Measurements from ENCODE around the gene PANK3. TPM values are rescaled to one million over a fixed set of nuclear protein-coding genes. Genes with fewer than 3 reads are reported as not detected.

Gene PANK3
- total and polyA plus RNA-seq, 2 donors (not counting 1 experiment from before 2014, with no cell fraction given), result 26.9 to 41.5 TPM

DNA sequence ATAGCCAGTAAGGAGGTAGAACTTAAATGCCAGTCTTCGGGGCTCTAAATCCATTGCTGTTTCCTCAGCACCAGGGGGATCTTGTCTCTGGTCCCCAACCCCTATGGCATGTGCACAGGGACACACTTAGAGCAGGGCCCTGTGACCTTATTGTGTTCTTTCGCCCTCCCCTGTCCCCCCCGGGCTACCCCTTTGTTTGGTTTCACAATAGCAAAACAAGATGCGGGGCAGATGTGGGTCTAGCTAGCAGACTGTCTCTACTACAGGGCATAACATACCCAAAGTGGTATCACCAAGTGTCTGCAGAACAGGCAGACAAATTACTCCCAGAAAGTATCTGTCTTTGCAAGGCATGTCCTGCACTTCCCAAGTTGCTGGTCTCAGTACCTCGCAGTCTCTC lies 48.0 kb downstream of the PANK3 start:
- peak; percentile 46 for TF ChIP-seq EZH2 (IDR thresholded peaks at IDR 0.05; ENCODE audit: low read length, missing control alignments)
- TF ChIP-seq, protein P1, sequence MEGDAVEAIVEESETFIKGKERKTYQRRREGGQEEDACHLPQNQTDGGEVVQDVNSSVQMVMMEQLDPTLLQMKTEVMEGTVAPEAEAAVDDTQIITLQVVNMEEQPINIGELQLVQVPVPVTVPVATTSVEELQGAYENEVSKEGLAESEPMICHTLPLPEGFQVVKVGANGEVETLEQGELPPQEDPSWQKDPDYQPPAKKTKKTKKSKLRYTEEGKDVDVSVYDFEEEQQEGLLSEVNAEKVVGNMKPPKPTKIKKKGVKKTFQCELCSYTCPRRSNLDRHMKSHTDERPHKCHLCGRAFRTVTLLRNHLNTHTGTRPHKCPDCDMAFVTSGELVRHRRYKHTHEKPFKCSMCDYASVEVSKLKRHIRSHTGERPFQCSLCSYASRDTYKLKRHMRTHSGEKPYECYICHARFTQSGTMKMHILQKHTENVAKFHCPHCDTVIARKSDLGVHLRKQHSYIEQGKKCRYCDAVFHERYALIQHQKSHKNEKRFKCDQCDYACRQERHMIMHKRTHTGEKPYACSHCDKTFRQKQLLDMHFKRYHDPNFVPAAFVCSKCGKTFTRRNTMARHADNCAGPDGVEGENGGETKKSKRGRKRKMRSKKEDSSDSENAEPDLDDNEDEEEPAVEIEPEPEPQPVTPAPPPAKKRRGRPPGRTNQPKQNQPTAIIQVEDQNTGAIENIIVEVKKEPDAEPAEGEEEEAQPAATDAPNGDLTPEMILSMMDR (conservative IDR thresholded peaks at IDR 0.05 in 1 of 2, IDR thresholded peaks at IDR 0.05 in 1 of 2; ENCODE audit: low read depth in 1 of 2, low read length in 2 of 2), result no peak
- H3K9ac ChIP-seq (ENCODE audit: insufficient read depth, low read length), result no peak overlapping the region
- no peak overlapping the region for H3K4me2 ChIP-seq (ENCODE audit: extremely low read depth, insufficient read depth, low read length)
- H3K27ac ChIP-seq (ENCODE audit: insufficient read depth, low read length), result no peak overlapping the region
- DNase-seq (ENCODE audit: low read depth in 2 of 2), result no peak
- no peaks in the 10 kb centered on the region for H3K9me3 ChIP-seq (ENCODE audit: control insufficient read depth, insufficient read depth, low read depth, low read length)
- H4K20me1 ChIP-seq (ENCODE audit: control insufficient read depth, extremely low read depth, insufficient read depth, low read length), result no peaks in the 10 kb centered on the region
- no peaks in the 10 kb centered on the region for H3K4me1 ChIP-seq (ENCODE audit: control insufficient read depth, extremely low read depth, insufficient read depth, low read length)
- H2AFZ ChIP-seq (ENCODE audit: low read length), result no peak overlapping the region
- no peaks in the 10 kb centered on the region for H3K79me2 ChIP-seq (ENCODE audit: control insufficient read depth, insufficient read depth, low read length)
- H3K4me3 ChIP-seq (replicated peaks in 1 of 4; ENCODE audit: control extremely low read depth in 1 of 4, insufficient read depth in 1 of 4, low read depth in 3 of 4, low read length in 4 of 4), result no peak overlapping the region
- H3K27me3 ChIP-seq (ENCODE audit: control insufficient read depth, insufficient read depth, low read length), result peaks cover 26% of the 10 kb centered on the region
- no peaks in the 10 kb centered on the region for H3K36me3 ChIP-seq (ENCODE audit: control insufficient read depth, insufficient read depth, low read length)

DNA sequence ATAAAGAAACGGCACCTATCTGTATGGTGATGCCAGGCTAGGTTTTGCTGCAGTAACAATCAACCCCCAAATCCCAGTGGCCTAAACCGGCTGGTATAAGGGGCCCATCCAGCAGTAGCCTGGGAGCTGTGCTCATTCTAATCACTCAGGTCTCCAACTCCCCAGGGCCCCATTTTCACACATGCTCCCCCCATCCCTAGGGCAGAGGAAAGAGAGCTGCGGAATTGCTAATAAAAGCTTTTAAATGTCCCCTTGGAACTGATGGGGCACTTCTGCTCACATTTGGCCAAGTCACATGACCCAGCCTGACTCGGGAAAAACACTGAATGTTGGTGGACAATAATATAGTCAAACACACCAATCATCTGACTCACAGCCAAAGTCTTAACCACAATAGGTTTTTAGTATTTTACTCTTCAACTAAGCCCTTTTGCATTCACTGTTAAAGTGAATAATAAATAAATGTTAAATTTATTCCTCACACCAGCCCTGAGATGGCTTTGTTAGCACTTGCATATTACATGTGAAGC lies 48.5 kb downstream of the PANK3 start:
- Histone ChIP-seq H3K4me3 (replicated peaks in 1 of 4; ENCODE audit: control extremely low read depth in 1 of 4, insufficient read depth in 1 of 4, low read depth in 3 of 4, low read length in 4 of 4) (no peak overlapping the region), H3K36me3 (ENCODE audit: control insufficient read depth, insufficient read depth, low read length) (no peaks in the 10 kb centered on the region), H3K4me1 (ENCODE audit: control insufficient read depth, extremely low read depth, insufficient read depth, low read length) (no peaks in the 10 kb centered on the region), H3K27ac (ENCODE audit: insufficient read depth, low read length) (no peak overlapping the region), H3K9ac (ENCODE audit: insufficient read depth, low read length) (no peak overlapping the region), H3K79me2 (ENCODE audit: control insufficient read depth, insufficient read depth, low read length) (no peaks in the 10 kb centered on the region), H4K20me1 (ENCODE audit: control insufficient read depth, extremely low read depth, insufficient read depth, low read length) (no peaks in the 10 kb centered on the region), H3K9me3 (ENCODE audit: control insufficient read depth, insufficient read depth, low read depth, low read length) (no peaks in the 10 kb centered on the region), H3K4me2 (ENCODE audit: extremely low read depth, insufficient read depth, low read length) (no peak overlapping the region), H2AFZ (ENCODE audit: low read length) (no peak overlapping the region), H3K27me3 (ENCODE audit: control insufficient read depth, insufficient read depth, low read length) (peaks cover 26% of the 10 kb centered on the region)
- DNase-seq (ENCODE audit: low read depth in 2 of 2), result peak in 1 of 2 donors; percentile 32
- TF ChIP-seq EZH2 (IDR thresholded peaks at IDR 0.05; ENCODE audit: low read length, missing control alignments), result no peak
- TF ChIP-seq, protein P1 (conservative IDR thresholded peaks at IDR 0.05 in 1 of 2, IDR thresholded peaks at IDR 0.05 in 1 of 2; ENCODE audit: low read depth in 1 of 2, low read length in 2 of 2), result no peak

DNA sequence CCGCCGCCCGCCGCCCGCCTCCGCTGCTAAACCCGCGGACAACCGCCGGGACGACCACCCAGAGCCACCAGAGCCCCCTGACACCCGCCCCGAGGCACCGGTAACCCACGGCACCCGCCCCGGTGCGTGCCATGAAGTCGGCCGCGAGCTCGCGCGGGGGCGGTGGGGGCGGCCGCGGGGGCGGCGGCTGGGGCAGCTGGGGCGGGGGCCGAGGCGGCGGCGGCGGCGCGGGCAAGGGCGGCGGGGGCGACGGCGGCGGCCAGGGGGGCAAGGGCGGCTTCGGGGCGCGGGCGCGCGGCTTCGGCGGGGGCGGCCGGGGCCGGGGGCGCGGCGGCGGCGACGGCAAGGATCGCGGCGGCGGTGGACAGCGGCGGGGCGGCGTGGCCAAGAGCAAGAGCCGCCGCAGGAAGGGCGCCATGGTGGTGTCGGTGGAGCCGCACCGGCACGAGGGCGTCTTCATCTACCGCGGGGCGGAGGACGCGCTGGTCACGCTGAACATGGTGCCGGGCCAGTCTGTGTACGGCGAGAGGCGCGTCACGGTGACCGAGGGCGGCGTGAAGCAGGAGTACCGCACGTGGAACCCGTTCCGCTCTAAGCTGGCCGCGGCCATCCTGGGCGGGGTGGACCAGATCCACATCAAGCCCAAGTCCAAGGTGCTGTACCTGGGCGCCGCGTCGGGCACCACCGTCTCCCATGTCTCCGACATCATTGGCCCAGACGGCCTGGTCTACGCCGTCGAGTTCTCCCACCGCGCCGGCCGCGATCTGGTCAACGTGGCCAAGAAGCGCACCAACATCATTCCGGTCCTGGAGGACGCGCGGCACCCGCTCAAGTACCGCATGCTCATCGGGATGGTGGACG lies 49.6 kb downstream of the PANK3 start:
- TF ChIP-seq, protein P1 (conservative IDR thresholded peaks at IDR 0.05 in 1 of 2, IDR thresholded peaks at IDR 0.05 in 1 of 2; ENCODE audit: low read depth in 1 of 2, low read length in 2 of 2), result no peak
- peak; percentile 94 for TF ChIP-seq EZH2 (IDR thresholded peaks at IDR 0.05; ENCODE audit: low read length, missing control alignments)
- Histone ChIP-seq H3K4me3 (replicated peaks in 1 of 4; ENCODE audit: control extremely low read depth in 1 of 4, insufficient read depth in 1 of 4, low read depth in 3 of 4, low read length in 4 of 4) (peak overlapping the region in 1 of 4 experiments; percentile 35), H3K9ac (ENCODE audit: insufficient read depth, low read length) (no peak overlapping the region), H3K9me3 (ENCODE audit: control insufficient read depth, insufficient read depth, low read depth, low read length) (no peaks in the 10 kb centered on the region), H3K36me3 (ENCODE audit: control insufficient read depth, insufficient read depth, low read length) (no peaks in the 10 kb centered on the region), H3K27me3 (ENCODE audit: control insufficient read depth, insufficient read depth, low read length) (peaks cover 20% of the 10 kb centered on the region), H3K27ac (ENCODE audit: insufficient read depth, low read length) (no peak overlapping the region), H4K20me1 (ENCODE audit: control insufficient read depth, extremely low read depth, insufficient read depth, low read length) (no peaks in the 10 kb centered on the region), H3K4me1 (ENCODE audit: control insufficient read depth, extremely low read depth, insufficient read depth, low read length) (no peaks in the 10 kb centered on the region), H2AFZ (ENCODE audit: low read length) (no peak overlapping the region), H3K79me2 (ENCODE audit: control insufficient read depth, insufficient read depth, low read length) (no peaks in the 10 kb centered on the region), H3K4me2 (ENCODE audit: extremely low read depth, insufficient read depth, low read length) (no peak overlapping the region)
- peak in 1 of 2 donors; percentile 25 for DNase-seq (ENCODE audit: low read depth in 2 of 2)

All from fibroblast of lung (primary cell).